Body of pancreas (tissue), 4 donors: ENCODE data around the gene AQP2.

Experiments
- CTCF ChIP-seq, 7 experiments: fragments of 450-650 bp in 4 of 7; fragments of 200-600 bp in 3 of 7; sonication (generic) in 3 of 7; IDR thresholded peaks; one replicate each; pipeline ENCODE4 v1.5.1; 2016 to 2019; ENCODE audit warnings: antibody characterized with exemption in 7 of 7
- POLR2A ChIP-seq, 3 donors: fragments of 450-650 bp; IDR thresholded peaks; one replicate each; pipeline ENCODE4 v1.6.1; 2016; ENCODE audit warnings: antibody characterized with exemption in 3 of 3, mild to moderate bottlenecking in 2 of 3

- no peak for TF ChIP-seq CTCF (IDR thresholded peaks at IDR 0.05)
- no peak for TF ChIP-seq POLR2A (IDR thresholded peaks at IDR 0.05)
Measured at GRCh38 chr12:49980501-49981349, 30.2 kb downstream of the AQP2 start.
